ENCODE results near the gene UBE2V1.
"Not testable (repeated sequence)": the region's sequence is repeated elsewhere in the genome, so short reads cannot be mapped to it uniquely, and the experiment has no call there.

UBE2V1 gene

DNA sequence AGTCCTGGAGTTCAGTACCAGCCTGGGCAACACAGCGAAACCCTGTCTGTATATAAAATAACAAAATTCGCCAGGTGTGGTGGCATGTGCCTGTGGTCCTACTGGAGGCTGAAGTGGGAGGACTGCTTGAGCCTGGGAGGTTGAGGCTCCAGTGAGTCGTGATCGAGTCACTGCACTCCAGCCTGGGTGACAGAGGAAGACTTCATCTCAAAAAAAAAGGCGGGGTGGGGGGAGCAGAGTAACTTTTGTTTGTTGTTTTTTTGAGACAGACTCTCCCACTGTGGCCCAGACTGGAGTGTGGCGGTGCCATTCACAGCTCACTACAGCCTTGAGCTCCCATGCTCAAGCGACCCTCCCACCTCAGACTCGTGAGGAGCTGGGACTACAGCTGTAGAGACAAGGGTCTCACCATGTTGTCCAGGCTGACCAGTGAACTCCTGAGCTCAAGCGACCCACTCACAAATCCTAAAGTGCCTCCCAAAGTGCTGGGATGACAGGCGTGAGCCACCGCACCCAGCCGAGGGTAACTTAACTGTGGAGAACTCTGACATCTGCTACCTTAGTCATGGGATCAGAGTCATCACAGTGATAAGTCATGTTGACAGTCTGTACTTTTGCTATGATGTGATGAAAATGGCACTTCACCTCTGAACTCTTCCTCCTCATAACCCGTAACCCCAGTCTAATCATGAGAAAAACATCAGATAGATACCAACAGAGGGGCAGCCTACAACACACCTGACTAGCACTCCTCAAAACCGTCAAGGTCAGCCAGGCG, 24.1 kb upstream of the UBE2V1 start:
- no peak for DNase-seq

DNA sequence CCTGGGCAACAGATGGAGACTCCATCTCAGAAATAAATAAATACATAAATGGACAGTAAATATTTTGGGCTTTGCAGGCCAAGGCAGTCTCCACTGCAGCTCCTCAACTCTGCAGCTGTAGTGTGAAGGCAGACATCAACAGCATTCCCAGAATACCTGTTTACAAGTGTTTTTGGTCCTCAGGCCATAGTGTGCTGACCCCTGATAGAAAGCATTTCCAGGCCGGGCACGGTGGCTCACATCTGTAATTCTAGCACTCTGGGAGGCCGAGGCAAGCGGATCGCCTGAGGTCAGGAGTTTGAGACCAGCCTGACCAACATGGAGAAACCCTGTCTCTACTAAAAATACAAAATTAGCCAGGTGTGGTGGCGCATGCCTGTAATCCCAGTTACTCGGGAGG, 22.2 kb upstream of the UBE2V1 start:
- not testable (repeated sequence) for DNase-seq

DNA sequence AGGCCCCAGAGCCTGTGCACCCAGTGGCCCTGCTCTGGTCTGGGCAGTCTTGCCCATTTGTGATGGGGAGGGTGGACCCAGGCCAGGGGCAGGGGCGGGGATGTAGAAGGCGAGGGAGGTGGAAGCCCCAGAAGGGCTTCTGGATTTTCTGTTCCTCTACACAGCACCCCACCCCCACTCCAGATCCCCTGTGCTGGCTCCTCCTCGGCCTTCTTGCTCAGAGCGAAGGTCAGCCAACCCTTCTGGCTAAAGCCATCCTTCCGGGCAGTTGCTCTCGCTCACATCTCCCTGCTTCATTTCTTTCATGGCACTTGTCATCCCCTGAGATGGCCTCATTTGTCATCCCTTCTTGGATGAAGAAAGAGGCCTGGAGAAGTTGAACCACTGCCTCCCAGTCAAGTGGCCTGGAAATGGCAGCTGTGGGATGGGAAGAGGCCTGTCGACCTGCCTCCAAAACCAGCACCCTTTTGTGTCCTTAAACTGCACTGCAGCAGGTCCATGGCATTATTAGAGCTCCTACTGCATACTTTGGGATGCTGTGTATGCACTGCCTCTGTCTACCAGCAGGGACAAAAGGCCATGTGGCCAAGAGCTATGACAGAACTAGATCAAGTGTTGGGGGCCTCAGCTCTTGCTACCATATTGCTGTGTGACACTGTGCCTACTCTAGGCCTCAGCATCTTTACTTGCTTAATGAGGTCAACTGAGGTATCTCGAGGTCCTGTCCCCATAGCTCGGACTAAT, 20.7 kb upstream of the UBE2V1 start:
- DNase-seq = no peak

DNA sequence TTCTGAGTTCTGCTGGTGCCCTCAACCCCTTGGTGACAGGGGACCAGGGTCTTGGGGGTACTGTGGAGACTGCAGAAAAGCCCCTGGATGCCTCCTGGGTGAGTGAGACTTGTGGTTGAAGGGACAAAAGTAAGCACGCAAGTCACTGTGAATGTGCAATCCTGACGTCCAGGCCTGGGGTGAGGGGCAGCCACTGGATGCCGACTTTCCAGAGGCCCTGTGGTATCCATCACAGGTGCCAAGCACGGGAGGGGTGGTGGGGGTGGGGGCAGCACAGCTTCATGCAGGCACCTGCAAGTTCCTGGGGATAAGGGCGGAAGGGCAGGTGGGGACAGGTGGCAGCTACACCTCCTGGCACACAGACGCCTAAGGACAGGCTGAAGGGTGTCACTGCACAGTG, 20.1 kb upstream of the UBE2V1 start:
- DNase-seq = no peak

DNA sequence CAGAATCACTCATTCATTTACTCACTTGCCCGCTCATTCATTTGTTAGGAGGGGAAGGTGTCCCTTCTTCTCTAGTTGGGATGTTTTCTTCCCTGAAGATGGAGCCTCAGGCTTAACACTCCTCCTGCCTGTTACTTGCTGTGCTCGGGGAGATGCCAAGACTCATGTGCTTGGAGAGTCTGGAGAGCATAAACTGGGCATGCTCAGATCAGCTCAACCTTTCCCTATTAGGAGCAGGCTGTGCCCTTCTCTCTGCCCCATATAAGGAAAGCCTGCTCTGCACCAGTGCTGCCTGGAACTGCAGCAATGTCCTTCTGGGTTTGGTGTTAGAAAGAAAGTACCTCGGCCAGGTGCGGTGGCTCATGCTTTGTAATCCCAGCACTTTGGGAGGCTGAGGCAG, 18.0 kb upstream of the UBE2V1 start:
- DNase-seq = no peak

DNA sequence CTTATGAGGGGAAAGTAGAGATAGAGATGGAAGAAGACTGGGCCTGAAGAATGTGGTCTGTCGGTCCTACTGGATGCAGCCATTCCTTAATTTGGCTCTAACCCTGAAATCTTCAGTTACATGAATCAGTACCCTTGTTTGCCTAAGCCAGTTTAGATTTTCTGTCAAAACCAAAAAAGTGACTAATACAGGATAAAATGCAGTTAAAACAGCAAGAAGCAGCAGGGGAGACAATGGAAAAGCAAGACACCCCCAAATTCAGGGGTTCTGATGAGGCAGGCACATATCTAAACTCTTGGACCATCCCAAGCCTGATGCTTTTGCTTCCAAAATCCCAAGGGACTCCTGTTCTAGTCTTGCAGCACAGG, 17.4 kb upstream of the UBE2V1 start:
- no peak for DNase-seq

DNA sequence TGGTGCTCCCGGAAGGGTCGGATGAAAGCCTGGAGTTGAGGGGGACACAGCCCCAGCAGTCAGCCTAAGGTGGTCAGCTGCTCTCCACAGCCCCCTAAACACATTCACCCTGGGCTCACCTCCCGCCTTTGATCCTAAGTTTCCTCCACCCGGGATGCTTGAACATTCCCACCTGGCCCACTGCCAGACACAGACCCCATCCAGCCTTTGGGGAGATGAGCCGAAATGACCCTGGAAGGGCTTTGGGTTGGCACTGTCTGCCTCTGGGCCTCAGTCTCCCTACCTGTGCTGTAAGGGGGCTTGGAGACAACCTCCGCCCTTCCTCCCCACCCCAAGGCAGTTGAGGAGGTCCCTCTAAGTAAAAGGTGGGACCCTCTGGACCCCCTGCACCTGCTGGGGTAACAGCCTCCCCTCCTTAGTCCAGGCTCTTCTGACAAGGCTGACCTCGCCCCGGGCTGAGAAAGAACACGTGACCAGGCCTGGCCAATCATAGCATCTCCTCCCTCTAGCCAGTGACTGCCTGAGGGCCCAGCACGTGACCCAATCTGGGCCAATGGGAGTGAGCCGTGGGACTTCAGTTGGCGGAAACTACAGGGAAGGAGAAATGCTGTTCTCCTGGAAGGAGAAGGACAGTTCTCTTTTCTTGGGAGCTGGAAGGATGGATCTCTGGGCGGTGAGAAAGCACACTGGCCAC, 16.9 kb upstream of the UBE2V1 start:
- no peak for DNase-seq

DNA sequence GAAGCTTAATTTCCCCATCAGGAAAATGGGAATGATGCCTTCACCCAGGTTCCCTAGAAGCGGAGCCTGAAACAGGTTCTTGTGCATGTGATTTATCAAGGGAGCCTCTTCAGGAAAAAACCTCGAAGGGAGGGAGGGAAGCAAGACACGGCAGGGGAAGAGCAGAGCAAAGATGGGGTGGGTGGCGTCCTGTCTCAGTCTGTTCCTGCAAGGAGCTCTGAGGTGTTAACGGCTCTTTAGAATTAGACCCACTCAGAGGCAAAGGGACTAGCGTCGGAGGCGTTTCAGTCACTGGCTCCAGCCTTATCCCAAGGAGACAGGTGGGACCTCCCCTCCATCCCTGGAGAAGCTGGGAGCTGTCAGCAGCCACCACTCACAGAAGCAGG, 15.6 kb upstream of the UBE2V1 start:
- DNase-seq = no peak

DNA sequence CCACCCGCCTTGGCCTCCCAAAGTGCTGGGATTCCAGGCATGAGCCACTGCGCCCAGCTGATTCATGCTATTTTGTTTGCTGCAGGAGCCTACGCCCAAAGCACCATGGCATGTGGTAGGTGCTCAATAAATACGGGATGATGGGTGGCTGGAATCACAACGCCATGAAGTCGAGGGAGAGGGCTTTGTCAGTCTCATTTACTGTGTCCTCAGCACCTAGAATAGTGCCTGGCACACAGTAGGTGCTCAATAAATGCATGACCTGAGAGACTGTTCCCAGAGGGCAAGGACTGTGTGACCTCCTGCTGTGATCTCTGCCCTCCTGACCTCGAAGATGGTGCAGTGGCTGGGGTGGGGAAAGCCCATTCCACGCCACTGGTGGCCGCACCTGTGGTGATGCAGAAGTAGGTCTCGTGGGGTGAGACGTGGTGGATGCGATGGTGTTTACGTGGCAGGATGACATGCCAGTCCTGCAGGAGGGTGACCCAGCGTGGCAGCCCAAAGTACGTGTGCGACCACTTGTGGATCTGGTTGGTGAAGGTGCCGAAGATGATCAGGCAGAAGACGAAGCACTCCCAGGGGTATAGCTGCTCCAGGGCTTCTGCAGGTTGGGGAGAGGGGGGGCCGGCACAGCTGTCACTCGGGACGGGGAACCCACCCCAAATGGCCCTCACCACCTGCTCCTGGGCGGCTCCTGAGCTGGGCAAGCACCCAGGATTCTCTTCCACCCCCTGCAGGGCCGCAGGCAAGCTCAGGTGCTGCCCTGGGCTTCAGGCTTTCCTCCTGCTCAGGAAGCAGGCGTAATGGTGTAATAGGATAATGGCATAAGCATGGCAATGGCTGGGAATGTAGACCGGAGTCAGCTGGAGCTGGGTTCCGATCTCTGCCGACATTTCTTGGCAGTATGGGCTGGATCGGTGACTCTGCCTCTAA, 14.9 kb upstream of the UBE2V1 start:
- DNase-seq = no peak

DNA sequence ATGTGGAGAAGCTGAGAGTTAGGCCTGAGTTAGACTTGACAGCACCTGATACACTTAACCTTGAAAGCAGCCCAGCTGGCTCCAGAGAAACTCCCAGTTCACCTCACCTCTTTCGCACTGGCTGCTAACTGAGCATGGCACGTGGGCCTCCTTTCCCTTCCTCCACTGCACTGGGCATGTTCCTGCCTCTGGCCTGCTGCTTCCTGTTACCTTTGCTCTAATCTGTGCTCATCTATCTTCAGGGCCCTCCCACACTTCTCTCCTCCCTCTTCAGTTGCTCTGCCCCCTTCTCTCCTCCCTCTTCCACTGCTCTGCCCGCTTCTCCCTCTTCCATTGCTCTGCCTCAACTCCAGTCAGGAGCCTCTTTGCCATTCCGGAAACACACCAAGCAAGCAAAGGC, 13.7 kb upstream of the UBE2V1 start:
- DNase-seq = no peak

DNA sequence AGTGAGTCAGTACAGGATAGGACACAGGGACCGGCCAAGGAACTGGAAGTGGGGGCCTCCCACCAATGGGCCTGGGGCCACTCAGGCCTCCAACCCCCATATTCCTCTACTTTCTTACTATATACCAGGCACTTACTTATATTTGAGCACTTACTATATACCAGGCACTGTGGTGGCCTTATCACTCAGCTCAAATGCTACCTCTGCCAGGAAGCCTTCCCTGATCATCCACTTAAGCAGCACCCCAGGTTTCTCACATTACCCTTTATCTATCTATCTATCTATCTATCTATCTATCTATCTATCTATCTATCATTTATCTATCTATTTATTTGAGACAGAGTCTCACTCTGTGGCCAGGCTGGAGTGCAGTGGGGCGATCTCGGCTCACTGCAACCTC, 12.3 kb upstream of the UBE2V1 start:
- DNase-seq = no peak

DNA sequence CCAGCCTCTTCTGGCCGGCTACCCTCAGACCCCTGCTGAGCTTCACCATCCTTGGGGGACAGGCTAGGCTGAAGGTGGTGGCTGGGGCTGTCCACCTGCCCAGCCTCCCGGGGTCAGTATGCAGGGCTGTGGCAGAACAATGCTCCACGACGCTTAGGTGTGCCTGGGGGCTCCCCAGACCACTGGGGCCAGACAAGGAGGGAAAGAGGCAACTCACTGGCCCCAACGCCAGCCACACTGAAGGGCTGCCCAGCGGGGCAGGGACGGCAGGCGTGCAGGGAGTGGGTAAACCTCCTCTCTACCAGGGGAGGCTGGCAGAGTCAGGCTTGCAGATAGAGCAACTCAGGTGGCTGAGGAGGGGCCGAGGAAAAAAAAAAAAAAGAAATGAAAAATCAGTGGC, 11.5 kb upstream of the UBE2V1 start:
- DNase-seq = no peak

DNA sequence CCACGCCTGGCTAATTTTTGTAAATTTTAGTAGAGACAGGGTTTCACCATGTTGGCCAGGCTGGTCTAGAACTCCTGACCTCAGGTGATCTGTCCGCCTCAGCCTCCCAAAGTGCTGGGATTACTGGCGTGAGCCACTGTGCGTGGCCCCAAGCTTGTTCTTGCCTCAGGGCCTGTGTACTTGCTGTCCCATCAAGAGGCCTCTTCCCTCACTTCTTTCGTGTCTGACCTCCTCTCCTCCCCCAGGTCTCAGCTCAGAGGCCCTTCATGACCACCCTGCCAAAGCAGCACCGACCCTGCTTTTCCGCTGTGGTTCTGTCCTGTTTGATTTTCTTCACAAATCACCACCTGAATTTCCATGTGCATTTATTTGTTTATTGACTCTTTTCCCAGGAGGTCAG, 10.5 kb upstream of the UBE2V1 start:
- no peak for DNase-seq

DNA sequence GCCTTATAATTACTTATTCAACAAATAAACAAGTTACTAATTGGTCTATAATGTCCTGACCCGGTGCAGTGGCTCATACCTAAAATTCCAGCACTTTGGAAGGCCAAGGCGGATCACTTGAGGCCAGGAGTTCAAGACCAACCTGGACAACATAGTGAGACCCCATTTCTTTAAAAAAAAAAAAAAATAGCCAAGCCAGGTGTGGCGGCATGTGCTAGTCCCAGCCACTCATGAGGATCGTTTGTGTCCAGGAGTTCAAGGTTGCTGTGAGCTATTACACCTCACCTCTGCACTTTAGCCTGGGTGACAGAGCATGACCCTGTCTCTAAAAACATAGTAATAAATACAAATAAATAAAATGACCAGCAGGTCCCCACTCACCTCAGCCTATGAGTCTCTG, 9.8 kb upstream of the UBE2V1 start:
- no peak for DNase-seq

DNA sequence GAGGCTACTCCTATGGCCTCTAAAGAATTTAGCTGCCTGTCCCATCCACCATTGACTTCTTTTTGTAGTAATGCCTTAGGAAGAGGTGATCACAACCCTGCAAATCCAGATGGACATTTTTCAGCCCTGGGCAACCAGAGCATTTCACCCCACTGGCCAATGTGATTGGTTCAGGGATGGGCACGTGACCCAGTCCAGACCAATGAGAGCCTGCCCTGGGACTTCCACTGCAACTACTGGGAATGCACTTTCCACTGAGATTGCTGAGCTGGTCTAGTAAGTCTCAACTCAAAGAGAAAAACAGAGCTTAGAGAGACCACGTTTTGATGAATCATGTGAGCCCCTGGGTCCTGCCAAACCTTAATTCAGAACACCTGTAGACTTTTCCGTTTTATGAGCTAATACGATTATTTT, 8.9 kb upstream of the UBE2V1 start:
- DNase-seq = no peak

DNA sequence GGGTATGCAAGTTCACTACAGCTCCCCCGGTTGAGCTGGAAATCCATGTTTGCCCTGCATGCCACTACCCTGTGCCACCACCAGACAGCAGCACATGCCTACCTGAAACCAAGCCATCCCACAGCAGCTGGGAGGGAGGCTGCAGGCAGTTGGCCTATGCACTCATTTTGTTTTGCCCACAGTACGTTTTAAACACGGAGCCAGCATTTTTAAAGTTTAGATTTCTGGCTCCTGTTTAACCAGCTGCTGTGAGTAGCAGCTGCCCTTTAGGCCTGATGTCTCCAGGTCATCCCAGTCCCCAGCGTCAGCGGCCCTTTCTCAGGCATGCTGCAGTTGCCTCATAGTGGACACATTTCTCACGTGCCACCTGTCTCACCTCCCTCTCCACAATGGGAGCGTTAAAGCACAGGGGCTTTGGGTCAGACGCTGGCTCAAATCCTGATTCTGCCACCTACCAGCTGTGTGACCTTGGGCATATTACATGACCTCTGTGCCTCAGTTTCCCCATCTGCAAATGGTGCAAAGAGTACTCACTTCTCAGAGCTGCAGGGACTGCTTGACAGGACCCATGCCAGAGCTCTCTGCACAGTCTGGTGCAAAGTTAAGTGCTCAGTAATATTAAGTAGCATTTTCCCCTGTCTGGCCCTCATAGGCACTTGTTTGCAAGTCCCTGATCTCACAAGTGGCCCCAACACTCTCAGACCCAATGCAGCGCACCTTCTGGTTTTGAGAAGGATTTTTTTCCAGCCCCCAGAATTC, 8.2 kb upstream of the UBE2V1 start:
- DNase-seq = no peak

DNA sequence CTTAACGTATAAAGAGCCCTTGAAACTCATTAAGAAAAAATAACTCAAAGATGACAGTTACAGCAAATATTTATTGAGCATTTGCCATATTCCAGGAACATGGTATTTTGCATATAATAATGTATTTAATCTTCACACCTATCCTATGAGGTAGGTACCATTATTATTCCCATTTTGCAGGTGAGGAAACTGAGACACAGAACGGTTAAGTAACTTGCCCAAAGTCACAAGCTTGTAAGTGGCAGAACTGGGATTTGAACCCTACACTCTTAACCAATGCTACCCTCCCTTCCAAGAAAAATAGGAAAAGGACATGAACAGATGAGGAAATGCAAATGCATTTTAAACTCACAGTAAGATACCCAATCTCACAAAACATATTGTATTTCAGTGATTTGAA, 5.3 kb upstream of the UBE2V1 start:
- no peak for DNase-seq

DNA sequence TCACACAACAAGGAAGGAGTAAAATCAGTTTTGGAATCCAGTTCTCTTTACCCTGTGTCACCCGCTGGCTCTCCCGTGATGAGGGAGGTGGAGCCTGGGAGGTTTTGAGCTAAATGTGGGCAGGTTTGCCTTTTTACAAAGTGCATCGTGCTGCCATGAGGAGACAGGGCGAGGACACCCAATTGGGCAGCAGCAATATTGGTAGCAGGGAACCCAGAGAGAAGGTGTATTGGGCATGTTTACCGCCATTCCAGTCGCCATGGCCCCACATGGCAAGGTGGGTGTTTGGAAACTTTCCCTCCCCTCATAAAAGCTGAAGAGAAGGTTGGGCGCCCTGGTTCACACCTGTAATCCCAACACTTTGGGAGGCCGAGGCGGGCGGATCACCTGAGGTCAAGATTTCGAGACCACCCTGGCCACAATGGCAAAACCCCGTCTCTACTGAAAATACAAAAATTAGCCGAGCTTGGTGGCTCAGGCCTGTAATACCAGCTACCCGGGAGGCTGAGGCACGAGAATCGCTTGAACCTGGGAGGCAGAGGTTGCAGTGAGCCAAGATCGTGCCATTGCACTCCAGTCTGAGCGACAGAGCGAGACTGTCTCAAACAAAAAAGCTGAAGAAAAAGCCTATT, 3.5 kb upstream of the UBE2V1 start:
- no peak for DNase-seq

DNA sequence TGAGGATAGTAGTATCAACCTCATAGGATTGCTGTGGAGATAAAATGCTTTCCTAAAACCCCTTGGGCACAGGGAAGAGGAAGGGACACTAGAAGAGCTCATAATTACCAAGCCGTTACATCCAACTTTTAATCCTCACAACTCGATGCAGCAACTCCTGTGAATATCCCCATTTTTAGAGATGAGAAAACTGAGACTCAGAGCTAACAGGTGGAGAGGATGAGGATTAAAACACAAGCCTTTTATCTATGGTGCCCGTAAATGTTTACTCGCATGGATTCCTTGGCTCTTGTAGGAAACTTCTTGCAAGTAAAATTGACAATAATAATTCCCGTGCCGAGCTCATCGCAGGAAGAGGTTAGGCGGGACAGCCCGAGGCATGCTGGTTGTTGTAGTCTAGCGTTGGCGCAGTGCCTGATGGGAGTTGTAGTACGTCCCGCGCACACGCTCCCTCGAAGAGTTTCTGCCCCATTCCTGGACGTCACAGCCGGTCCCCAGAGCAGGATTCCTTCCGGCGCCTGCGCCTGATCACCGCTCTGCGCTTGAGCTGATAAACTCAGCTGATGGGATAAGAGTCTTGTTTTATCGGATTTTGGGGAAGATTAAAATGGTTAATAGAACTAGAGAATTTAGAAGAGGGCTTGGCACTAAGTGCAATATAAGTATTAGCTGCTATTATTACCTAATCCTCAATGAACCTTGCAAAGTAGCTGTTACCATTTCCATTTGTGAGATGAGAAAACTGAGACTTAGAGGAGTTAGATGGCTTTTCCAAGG, 2.8 kb upstream of the UBE2V1 start:
- DNase-seq = peak; percentile 70

DNA sequence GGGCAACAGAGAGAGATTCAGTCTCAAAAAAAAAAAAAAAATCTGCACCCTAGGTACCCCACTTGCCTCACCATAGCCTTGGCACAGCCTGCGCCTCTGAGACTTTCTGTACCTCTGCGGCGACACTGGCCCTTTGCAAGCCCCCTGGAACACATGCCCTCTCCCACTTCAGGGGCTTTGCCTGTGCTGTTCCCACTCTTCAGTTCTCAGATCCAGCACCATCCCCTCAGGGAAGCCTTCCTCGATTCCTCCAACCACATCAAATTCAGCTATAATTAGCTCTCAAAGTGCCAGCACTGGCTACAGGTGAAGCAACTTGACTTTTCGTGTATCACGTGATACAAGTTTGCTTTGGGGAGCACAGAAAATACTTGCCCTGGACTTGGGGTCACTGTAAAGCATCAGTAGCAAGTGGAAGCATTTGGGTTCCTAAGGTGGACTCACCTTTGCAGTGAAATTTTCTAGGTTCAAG, 2.1 kb upstream of the UBE2V1 start:
- DNase-seq = no peak
